Progenitor cell of endocrine pancreas (in vitro differentiated cells): ENCODE results near the gene MAPT. TPM values are rescaled to one million over a fixed set of nuclear protein-coding genes. Genes with fewer than 3 reads are reported as not detected.
"Not testable (repeated sequence)": the region's sequence is repeated elsewhere in the genome, so short reads cannot be mapped to it uniquely, and the experiment has no call there.

ENCODE experiments used
- DNase-seq: peaks from one replicate; pipeline ENCODE4 v3.0.0; 2021; ENCODE audit warnings: low spot score; ENCODE audit not compliant: unreplicated experiment
- H3K27ac Mint-ChIP-seq: 2 replicates; pipeline ENCODE4 v1.8.0; 2021; ENCODE audit warnings: mild to moderate bottlenecking, moderate library complexity, mixed read lengths
- H3K27me3 Mint-ChIP-seq: 2 replicates; pipeline ENCODE4 v1.8.0; 2021; ENCODE audit warnings: mixed read lengths
- H3K36me3 Mint-ChIP-seq: 2 replicates; pipeline ENCODE4 v1.8.0; 2022; ENCODE audit warnings: mixed read lengths; ENCODE audit not compliant: insufficient read depth
- H3K4me1 Mint-ChIP-seq: 2 replicates; pipeline ENCODE4 v1.8.0; 2021; ENCODE audit warnings: low read depth, mixed read lengths
- H3K4me3 Mint-ChIP-seq: 2 replicates; pipeline ENCODE4 v1.8.0; 2021; ENCODE audit warnings: low read depth, mild to moderate bottlenecking, moderate library complexity, mixed read lengths
- H3K9me3 Mint-ChIP-seq: 2 replicates; pipeline ENCODE4 v1.8.0; 2021; ENCODE audit warnings: low read depth, mixed read lengths
- CTCF ChIP-seq: fragments of 200-600 bp; sonication (generic); IDR thresholded peaks from one replicate; pipeline ENCODE4 v1.5.0; 2021; ENCODE audit warnings: antibody characterized with exemption, mild to moderate bottlenecking; ENCODE audit not compliant: unreplicated experiment
- total RNA-seq: library from RNA; stranded (reverse); gene quantifications from 2 replicates; pipeline ENCODE4 v1.2.1, GENCODE V29; 2021

The MAPT gene
- total RNA-seq, 1 donor from 2014 or later: 2.5 TPM

- no peak for TF ChIP-seq CTCF
- H3K27me3 Mint-ChIP-seq: peaks cover 16% of the 10 kb centered on the region
These were observed 40.9 kb downstream of the MAPT start for GRCh38 chr17:45935197-45935709.

GRCh38 chr17:45935710-45936509 lies 41.6 kb downstream of the MAPT start:
- H3K9me3 Mint-ChIP-seq: no peaks in the 10 kb centered on the region
- no peak overlapping the region for H3K4me3 Mint-ChIP-seq
- DNase-seq: no peak
- H3K27me3 Mint-ChIP-seq: peaks cover 17% of the 10 kb centered on the region
- no peaks in the 10 kb centered on the region for H3K36me3 Mint-ChIP-seq
- H3K27ac Mint-ChIP-seq: no peak overlapping the region
- H3K4me1 Mint-ChIP-seq: no peaks in the 10 kb centered on the region
- no peak for TF ChIP-seq CTCF

More at GRCh38 chr17:45935197-45935709, 40.9 kb downstream of the MAPT start:
- no peak for DNase-seq
- H3K36me3 Mint-ChIP-seq: no peaks in the 10 kb centered on the region
- H3K9me3 Mint-ChIP-seq: no peaks in the 10 kb centered on the region
- H3K27ac Mint-ChIP-seq: no peak overlapping the region
- H3K4me3 Mint-ChIP-seq: no peak overlapping the region
- no peaks in the 10 kb centered on the region for H3K4me1 Mint-ChIP-seq

- Mint-ChIP-seq H3K9me3 (no peaks in the 10 kb centered on the region), H3K27ac (no peak overlapping the region), H3K36me3 (no peaks in the 10 kb centered on the region), H3K4me1 (no peaks in the 10 kb centered on the region), H3K4me3 (no peak overlapping the region), H3K27me3 (peaks cover 18% of the 10 kb centered on the region)
- no peak for DNase-seq
- no peak for TF ChIP-seq CTCF
These were observed 42.3 kb downstream of the MAPT start for GRCh38 chr17:45936610-45937009.

- peaks cover 22% of the 10 kb centered on the region for H3K27me3 Mint-ChIP-seq
- H3K9me3 Mint-ChIP-seq, DNase-seq, H3K4me1 Mint-ChIP-seq, H3K4me3 Mint-ChIP-seq, H3K27ac Mint-ChIP-seq, H3K36me3 Mint-ChIP-seq: not testable (repeated sequence)
These were observed 42.8 kb downstream of the MAPT start for GRCh38 chr17:45937186-45937585.

GRCh38 chr17:45939395-45939794 lies 45.0 kb downstream of the MAPT start:
- no peak for TF ChIP-seq CTCF
- Mint-ChIP-seq H3K4me1 (no peaks in the 10 kb centered on the region), H3K36me3 (no peaks in the 10 kb centered on the region), H3K9me3 (no peaks in the 10 kb centered on the region), H3K27ac (no peak overlapping the region), H3K4me3 (no peak overlapping the region), H3K27me3 (peaks cover 36% of the 10 kb centered on the region)
- DNase-seq: no peak

- H3K27ac Mint-ChIP-seq: no peak overlapping the region
- no peak overlapping the region for H3K4me3 Mint-ChIP-seq
- H3K4me1 Mint-ChIP-seq: no peaks in the 10 kb centered on the region
- DNase-seq: no peak
- H3K9me3 Mint-ChIP-seq: no peaks in the 10 kb centered on the region
- TF ChIP-seq CTCF: no peak
- peaks cover 38% of the 10 kb centered on the region for H3K27me3 Mint-ChIP-seq
- no peaks in the 10 kb centered on the region for H3K36me3 Mint-ChIP-seq
These were observed 45.9 kb downstream of the MAPT start for GRCh38 chr17:45940293-45940692.
